T-helper 9 cell (primary cell): Measurements from ENCODE around the gene CTNNA1.
"Not testable (repeated sequence)": the region's sequence is repeated elsewhere in the genome, so short reads cannot be mapped to it uniquely, and the experiment has no call there.

ENCODE experiments used
- DNase-seq: peaks from one replicate; pipeline ENCODE4 v3.0.0-alpha.2; 2020

Gene CTNNA1

DNA sequence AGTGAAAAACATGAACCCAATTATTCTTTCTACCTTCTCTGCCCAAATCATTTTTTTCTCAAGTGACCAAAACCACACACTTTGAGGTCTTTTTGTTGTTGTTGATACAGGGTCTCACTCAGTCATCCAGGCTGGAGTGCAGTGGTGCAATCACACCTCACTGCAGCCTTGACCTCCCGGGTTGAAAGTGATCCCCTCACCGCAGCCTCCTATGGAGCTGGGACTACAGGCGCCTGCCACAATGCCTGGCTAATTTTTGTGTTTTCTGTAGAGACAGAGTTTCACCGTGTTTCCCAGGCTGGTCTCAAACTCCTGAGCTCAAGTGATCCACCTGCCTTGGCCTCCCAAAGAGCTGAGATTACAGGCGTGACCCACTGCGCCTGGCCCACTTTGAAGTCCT is 8.4 kb downstream of the CTNNA1 start:
- not testable (repeated sequence) for DNase-seq

DNA sequence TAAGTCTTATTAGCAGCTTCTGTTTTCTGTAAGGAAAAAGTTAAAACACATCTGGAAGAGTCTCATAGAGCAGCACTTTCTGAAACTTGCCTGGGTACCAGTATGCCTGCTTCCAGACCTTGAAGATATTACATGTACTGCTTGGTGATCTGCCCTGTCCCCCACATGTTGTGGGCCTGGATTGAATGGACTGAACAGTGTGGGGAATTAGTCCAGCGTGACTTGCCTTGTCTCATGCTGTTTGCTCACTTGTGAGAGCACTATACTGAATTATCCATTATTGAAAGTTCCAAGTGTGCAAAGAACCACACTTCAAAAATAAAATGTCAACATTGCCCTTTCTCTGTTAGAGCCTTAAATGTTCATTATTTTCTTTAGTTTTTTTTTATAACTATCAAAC is 8.9 kb downstream of the CTNNA1 start:
- DNase-seq, result no peak

GRCh38 chr5:138763037-138763778 is 10.0 kb downstream of the CTNNA1 start:
- DNase-seq, result no peak

DNA sequence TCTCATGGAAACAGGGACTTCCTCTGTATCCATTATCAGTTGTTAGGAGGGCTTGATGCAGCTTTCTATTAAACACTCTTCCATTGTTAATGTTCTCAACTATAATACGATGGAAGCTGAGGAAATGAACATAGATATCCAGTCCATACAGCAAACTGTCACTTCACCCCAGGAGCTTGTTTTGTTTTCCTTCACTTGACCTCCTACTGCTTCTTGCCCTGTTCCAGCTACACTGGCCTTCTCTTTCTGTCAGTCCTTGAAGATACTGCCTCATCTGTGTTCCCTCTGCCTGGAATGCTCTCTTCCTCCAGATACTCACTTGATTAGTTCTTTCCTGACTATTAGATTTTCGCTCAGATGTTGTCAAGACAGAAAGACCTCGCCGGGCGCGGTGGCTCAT is 17.1 kb downstream of the CTNNA1 start:
- no peak for DNase-seq

GRCh38 chr5:138770977-138771376 is 17.8 kb downstream of the CTNNA1 start:
- DNase-seq, result no peak

DNA sequence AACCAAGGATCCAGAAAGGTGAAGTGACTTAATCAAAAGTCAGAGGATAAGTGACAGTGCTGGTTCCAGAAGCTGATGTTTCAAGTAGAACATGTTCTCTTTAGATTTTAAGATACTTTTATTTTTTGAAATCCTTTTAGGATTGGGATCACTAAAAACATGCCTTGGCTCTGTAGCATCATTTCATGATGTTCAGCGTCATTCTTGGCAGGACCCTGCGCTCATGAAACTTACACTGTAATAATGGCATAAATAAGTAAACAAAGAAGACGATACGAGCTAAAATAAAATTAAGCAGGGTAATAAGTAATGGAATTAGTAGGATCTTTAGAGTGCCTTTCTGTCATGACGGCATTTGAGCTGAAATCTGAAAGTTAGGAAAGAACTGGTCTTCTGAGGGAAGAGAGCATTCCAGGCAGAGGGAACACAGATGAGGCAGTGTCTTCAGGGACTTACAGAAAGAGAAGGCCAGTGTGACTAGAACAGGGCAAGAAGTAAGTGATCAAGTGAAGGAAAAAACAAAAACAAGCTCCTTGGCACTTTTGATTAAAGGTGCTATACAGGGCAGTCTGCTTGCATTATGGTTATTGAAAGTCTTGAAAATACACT is 19.9 kb downstream of the CTNNA1 start:
- no peak for DNase-seq

DNA sequence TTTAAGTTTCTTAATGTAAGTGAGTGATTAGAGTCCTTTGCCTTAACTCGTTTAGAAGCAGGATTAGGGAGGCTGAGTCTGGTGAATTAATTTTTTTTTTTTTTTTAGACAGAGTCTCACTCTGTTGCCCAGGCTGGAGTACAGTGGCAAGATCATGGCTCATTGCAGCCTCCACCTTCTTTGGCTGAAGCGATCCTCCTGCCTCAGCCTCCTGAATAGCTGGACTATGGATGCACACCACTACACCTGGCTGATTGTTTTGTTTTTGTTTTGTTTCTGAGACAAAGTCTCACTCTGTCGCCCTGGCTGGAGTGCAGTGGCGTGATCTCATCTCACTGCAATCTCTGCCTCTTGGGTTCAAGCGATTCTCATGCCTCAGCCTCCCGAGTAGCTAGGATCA is 20.4 kb downstream of the CTNNA1 start:
- not testable (repeated sequence) for DNase-seq

DNA sequence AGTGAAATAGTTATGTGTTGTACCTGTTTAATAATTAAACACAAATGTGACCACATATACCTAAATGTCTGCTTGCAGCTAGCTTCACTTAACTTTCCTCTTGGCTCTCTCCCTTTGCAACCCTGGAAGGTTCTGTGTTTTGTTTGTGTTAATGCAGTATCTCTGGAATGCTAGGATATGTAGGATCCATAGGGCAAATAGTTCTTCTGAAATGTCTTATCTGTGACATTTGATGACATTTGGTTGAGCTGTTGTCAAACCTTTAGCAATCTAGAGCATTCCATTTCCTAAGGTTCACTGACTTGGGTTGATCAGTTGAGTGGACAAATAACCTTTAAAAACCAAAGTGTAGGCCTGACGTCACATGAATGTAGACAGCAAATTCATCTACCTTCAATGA is 21.8 kb downstream of the CTNNA1 start:
- DNase-seq, result no peak

- no peak for DNase-seq
These were observed 25.0 kb downstream of the CTNNA1 start for GRCh38 chr5:138778234-138778633.

GRCh38 chr5:138783976-138784375 is 30.8 kb downstream of the CTNNA1 start:
- DNase-seq, result no peak

DNA sequence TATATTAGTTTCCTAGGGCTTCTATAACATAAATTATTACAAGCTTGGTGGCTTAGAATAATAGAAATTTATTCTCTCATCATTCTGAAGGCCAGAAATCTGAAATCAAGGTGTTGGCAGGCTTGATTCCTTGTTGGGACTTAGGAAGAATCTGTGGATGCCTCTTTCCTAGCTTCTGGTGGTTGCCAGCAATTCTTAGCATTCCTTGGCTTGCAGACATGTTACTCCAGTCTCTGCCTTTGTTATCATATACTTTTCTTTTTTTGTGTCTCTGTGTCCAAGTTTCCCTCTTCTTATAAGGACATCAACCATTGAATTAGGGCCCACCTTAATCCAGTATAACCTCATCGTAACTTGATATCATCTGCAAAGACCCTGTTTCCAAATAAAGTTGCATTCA is 31.4 kb downstream of the CTNNA1 start:
- no peak for DNase-seq

DNA sequence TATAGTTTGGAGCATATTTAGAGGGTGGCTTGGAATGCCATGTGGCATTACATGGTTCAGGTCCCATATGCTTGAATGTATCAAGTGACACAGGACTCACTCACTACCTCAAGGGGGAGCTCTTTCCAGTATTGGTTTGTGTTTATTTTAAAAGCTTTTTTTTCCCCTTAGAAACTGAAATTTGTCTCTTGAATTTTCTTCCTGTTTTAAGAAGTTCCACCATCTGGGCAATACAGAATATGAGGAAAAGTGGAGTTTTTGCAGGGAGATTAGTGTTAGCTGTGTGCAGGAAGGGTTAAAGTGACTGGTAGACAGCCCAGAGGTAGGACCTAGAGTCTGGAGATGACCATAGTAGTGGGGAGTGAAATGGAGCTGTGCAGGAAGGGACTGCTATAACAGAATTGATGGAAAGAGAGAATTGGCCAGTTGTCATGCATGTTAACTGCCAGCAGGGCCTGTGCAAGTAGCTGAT is 36.6 kb downstream of the CTNNA1 start:
- no peak for DNase-seq

DNA sequence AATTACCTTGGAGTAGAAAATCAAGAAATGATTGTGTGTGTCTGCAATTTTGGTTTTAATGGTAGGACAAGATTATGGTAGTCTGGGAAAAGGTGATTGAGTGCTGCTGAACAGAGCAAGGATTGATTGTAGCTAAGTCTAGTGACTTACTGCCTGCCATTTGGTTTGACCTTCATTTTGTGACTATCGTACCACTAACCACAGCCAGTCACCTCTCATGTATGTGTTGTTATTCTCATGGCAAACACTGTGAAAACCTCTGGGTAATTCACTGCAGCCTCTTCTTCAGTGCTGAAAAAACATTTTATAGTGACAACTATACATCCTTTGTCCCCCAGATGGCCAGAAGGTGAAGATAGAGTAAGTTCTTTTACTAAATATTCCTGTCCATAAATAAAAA is 37.5 kb downstream of the CTNNA1 start:
- no peak for DNase-seq

GRCh38 chr5:138792195-138792790 is 39.1 kb downstream of the CTNNA1 start:
- no peak for DNase-seq

DNA sequence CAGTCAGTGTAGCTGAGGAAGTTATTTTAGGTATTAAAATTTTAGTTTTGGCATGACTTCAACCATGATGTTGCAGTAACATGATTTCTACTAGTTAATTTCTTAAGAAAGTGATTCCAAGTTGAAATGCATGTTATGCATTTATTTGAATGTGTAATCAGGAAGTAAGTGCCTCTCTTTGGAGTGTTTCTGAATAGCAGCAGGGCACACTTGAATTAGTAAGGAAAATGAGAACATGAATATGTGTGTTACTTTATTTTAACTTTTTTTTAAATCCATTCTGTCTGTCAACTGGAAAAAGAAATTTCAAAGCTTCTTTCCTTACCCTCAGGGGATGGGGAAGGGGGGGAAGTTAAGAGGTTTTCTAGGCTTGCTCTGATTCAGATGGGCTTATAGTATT is 40.4 kb downstream of the CTNNA1 start:
- DNase-seq, result no peak

DNA sequence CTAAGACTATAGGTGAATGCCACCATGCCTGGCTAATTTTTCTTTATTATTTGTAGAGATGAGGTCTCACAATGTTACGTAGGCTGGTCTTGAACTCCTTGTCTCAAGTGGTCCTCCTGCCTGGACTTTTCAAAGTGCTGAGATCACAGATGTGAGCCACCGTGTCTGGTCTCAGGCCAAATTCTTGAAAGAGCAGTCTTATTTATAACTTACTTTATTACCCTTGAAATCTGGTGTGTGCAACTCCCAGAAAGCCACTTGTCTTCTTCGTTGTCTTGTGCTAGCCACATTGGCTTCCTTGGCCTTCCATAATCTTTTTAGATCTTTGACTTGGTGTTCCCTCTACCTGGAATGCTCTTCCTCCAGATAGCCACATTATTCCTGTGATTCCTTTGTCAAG is 50.1 kb downstream of the CTNNA1 start:
- no peak for DNase-seq

DNA sequence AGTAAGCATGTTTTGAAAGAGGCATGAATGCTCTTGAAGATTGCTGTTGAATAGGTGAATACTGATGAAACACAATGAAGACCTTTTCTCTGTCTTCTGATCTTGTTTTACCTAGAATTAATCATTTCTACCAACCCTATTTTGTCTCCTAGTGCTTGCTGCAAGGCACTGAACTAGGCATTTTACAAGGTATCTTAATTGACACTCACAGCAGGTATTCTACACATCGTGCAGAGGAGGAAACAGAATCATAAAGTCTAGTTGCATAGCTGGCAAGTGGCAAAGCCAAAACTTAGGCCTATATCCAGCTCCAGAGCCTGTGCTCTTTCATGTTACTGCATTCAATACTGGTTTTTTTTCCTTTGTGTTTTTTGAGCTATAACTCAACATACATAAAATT is 50.7 kb downstream of the CTNNA1 start:
- DNase-seq, result no peak

GRCh38 chr5:138805096-138805495 is 51.9 kb downstream of the CTNNA1 start:
- no peak for DNase-seq

- DNase-seq, result no peak
These were observed 54.0 kb downstream of the CTNNA1 start for GRCh38 chr5:138807182-138807581.

- no peak for DNase-seq
These were observed 56.2 kb downstream of the CTNNA1 start for GRCh38 chr5:138809391-138809790.

DNA sequence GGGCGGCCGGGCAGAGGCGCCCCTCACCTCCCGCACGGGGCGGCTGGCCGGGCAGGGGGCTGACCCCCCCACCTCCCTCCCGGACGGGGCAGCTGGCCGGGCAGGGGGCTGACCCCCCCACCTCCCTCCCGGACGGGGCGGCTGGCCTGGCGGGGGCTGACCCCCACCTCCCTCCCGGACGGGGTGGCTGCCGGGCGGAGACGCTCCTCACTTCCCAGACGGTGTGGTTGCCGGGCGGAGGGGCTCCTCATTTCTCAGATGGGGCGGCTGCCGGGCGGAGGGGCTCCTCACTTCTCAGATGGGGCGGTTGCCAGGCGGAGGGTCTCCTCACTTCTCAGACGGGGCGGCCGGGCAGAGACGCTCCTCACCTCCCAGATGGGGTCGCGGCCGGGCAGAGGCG is 57.6 kb downstream of the CTNNA1 start:
- DNase-seq, result not testable (repeated sequence)

- DNase-seq, result no peak
These were observed 62.3 kb downstream of the CTNNA1 start for GRCh38 chr5:138815529-138815928.

- no peak for DNase-seq
These were observed 64.0 kb downstream of the CTNNA1 start for GRCh38 chr5:138817241-138817640.

DNA sequence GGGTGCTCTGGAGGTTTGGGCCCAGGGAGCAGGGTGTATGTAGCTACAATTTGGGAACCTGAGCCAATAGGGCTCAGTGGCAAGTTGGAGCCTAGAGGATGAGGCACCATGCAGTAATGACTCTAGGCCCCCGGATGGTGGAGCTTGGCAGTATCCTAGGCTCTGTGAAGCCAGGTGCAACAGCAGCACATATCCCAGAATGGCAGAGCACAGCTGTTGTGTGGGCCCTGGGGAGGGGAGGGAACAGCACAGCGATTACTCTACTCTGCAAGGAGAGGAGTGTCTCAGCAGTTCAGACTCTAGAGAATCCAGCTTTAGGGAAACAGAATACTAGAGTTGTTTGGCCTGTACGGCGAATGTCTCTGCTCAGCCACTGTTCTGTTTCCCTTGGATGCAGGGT is 65.9 kb downstream of the CTNNA1 start:
- no peak for DNase-seq
